Frontal cortex (tissue), 4 donors: ENCODE results near the gene GALNT18. TPM values are rescaled to one million over a fixed set of nuclear protein-coding genes. Genes with fewer than 3 reads are reported as not detected.

Experiments used
- DNase-seq, 2 donors: peaks; one replicate each; pipeline ENCODE4 v3.0.0; 2012; ENCODE audit warnings: low spot score in 2 of 2
- FAIRE-seq: peaks from 2 replicates; lab custom pipeline; 2012; peaks lifted over from hg19 to GRCh38; lab: Jason Lieb, UNC
- total RNA-seq: library from RNA; depleted of rRNA; stranded (reverse); fragments of >200 nt; gene quantifications from one replicate; pipeline ENCODE4 v1.2.3, GENCODE V29; 2014
- donor health status: control.
- donor health status: control.
- donor health status: control.

Gene GALNT18
- total RNA-seq, 1 donor from 2014 or later = 20.4 TPM

DNA sequence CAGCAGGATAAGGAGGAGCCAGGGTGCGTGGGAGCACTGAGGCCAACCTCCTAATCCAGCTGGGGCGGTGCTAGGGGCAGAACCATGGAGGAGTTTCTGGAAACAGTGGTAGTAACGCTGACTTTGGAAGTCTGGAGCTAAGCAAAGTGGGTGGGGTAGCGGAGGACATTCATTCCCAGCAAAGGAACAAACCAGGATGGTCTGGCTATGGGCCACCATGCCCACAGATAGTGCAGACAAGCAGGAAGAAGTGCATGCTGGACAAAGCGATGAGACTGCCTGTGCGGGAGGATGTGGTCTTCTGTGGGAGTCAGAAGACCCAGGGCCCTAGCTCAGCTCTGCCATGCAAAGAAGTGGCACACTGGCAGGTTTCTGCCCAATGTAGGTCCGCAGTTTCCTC is 197.1 kb downstream of the GALNT18 start:
- FAIRE-seq = no peak
- DNase-seq = no peak

- FAIRE-seq (no peak), DNase-seq (no peak)
These were observed 199.2 kb downstream of the GALNT18 start for GRCh38 chr11:11422411-11423128.

- DNase-seq = no peak
- no peak for FAIRE-seq
These were observed 200.3 kb downstream of the GALNT18 start for GRCh38 chr11:11421509-11421908.

DNA sequence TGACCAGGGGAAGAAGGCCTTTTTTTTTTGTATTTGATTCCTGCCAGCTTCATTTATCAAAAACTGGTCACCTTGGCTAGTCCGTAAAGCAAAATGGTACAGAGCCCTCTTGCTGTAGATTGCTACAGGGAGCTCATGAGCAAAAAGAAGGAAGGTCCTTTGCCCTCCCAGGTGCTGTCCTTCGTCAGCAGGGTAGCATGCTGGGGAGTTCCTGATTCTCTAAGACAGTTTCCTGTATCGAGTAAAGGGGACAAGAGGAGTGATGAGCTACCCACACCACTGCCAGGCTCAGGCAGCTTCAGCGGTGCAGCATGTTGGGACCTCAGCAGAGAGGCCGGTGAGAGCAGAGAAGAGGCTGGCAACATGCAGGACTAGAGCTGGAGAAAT is 200.9 kb downstream of the GALNT18 start:
- FAIRE-seq = no peak
- no peak for DNase-seq

DNA sequence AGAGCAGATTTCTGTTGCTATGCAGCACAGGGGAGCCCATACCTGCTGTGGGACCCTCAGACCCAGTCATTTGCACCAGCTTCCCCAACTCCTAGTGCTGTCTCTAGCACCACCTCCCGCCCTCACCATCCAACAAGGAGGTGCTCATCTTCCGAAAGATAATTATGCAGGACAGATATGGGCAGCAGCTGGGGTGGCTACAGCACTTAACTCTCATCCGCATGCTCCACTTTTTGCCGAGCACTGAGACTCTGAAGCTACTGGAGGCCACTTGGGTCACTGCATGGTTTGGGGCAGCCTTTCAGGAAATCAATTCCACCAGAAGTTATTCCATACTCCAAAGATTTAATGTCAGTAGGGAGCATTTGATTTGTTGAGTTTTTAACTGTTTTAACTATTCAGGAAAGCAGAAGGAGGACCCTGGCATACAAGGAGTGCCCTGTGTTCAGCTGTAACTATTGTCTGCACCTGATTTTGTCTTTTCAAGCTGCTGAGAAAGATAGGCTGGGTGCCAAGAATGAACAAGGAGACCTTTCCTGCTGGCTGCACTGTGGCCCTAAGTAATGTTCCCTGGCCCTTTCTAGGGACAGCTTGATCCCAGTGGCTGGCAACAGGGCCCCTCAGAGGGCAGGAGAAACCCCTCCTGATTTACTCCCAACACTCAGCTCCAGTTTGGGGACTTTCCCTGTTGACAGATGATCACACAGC is 201.5 kb downstream of the GALNT18 start:
- FAIRE-seq (no peak), DNase-seq (no peak)

- no peak for DNase-seq
- FAIRE-seq = no peak
These were observed 202.1 kb downstream of the GALNT18 start for GRCh38 chr11:11419747-11420146.

- no peak for DNase-seq
- FAIRE-seq = no peak
These were observed 204.9 kb downstream of the GALNT18 start for GRCh38 chr11:11416917-11417316.

DNA sequence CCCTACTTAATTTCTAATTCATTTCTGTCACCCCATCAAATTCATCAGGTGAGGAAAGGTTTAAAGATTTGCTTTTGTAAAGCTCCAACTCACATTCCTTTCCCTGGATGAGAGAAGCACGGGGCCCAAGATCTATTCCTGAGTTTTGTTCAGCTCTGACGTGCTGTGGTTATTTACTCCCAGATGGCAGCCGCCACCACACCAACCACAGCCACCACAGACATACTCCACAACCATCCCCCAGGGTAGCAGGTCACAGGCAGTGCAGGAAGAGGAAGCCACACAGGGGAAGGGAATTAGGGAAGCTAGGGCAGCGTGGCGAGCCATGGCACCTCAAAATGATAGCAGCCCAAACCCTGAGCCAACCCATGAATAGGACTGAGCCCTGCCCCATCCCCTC is 205.3 kb downstream of the GALNT18 start:
- DNase-seq = no peak

DNA sequence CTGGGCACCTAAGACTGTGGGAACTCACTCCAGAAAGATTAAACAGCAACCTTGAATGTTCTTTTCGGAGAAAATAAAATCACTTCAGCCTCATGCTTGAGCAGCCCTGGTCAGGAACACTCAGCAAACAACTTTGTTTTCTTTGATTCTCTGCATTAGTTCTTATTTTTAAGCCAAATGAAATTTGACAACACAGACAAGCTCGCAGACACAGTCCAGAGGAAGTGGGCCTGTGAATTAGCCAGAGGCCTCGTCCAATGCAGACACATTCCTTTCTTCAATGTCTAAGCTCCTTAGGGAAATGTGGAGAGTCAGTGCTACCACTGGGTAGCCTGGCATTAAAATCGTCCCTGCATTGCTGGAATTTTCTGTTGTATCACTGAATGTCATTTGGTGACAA is 205.9 kb downstream of the GALNT18 start:
- DNase-seq (no peak), FAIRE-seq (no peak)

More for the DNA sequence above, 205.3 kb downstream of the GALNT18 start:
- FAIRE-seq = no peak

DNA sequence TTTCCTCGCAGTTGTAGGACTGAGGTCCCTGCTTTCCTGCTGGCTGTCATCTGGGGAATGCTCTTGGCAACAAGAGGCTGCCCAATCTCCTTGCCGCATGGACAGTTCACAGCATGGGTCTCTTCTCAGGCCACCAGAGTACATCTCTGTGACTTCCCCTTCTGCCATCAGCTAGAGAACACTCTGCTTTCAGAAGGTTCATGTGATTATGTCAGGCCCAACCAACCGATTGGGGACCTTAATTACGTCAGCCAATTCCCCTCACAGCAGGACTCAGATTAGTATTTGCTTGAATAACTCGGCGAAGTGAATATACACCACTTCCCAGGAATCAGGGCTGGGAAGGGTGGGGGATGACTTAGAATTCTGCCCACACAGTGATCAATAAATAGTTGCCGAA is 206.8 kb downstream of the GALNT18 start:
- no peak for FAIRE-seq
- DNase-seq = no peak

GRCh38 chr11:11413776-11414175 is 208.0 kb downstream of the GALNT18 start:
- DNase-seq (no peak), FAIRE-seq (no peak)

- no peak for DNase-seq
- no peak for FAIRE-seq
These were observed 210.3 kb downstream of the GALNT18 start for GRCh38 chr11:11411401-11411985.

DNA sequence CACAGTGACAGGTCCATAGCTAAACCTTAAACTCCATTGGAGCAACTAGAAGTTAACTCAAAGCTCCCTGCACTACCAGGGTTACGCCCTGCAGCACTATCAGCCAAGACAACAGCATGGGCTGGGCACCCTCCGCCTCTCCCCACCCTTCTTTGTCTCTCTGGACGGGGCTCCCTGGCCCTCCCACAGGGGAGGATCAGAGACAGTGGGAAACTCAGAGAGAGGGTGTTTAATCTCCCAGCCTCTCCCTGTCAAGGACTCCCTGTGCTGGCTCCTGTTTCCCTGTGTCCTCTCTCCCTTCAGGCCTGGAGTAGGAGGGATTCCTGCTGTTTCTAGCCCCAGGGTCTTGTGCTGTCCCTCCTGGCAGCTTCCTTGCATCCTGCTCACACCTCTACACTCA is 211.9 kb downstream of the GALNT18 start:
- DNase-seq (no peak), FAIRE-seq (no peak)

GRCh38 chr11:11409224-11409623 is 212.6 kb downstream of the GALNT18 start:
- FAIRE-seq (no peak), DNase-seq (no peak)

GRCh38 chr11:11408436-11409221 is 213.2 kb downstream of the GALNT18 start:
- no peak for DNase-seq
- FAIRE-seq = no peak

- DNase-seq (no peak), FAIRE-seq (no peak)
These were observed 214.1 kb downstream of the GALNT18 start for GRCh38 chr11:11407763-11408084.

DNA sequence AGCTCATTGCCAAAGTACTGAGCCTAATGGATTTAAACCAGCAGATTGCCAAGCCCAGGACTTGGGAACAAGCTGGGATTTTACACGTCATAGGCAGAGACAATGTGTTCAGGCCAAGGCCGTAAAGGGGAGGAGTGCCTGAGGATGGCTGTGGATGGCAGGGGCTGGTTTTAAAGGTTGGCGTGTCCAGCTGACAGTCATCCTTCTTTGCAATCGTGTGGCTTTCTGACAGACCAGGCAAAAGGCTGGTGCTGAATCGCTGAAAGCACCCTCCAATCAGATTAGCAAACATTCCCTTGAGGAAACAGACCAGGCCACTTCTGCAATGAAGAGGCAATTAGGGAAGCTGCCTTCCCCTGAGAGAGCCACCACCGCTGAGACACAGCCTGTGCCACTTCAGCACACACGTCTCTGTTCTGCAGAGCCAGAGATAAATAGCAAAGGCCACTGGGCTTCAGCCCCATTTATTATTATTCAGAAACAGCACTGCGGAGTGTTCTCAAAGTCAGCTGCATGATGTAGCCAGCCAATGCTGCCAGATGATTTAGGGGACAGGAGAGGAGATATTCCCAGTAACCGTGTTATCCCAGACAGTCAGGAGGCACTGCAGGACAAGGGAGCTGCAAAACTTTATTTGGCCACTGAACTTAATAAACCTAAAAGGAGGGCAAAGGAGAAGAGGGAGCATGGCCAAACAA is 214.6 kb downstream of the GALNT18 start:
- FAIRE-seq = no peak

DNA sequence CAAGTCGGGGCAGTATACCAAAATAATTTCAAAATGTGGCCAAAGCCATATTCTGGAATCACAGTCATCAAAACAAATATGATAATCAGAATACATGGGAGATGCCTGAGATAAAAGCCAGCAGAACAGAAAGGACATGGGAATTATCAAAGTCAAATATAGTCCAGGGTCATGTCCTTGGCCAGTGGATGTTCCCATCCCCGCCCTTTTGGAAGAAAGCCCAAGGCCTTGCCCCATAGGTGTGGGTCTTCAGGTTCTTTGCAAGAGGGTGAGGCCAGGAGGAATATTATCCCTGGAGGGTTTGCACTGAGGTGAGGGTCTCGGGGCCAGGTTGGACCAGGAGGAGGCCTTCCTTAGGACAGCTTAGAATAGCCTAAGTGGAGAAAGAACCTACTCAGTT is 215.2 kb downstream of the GALNT18 start:
- no peak for DNase-seq
- no peak for FAIRE-seq

More for the DNA sequence above, 214.6 kb downstream of the GALNT18 start:
- DNase-seq = no peak

- no peak for DNase-seq
- FAIRE-seq = no peak
These were observed 217.8 kb downstream of the GALNT18 start for GRCh38 chr11:11403763-11404725.
